ENCODE data around the gene DAAM2.

DAAM2 gene

DNA sequence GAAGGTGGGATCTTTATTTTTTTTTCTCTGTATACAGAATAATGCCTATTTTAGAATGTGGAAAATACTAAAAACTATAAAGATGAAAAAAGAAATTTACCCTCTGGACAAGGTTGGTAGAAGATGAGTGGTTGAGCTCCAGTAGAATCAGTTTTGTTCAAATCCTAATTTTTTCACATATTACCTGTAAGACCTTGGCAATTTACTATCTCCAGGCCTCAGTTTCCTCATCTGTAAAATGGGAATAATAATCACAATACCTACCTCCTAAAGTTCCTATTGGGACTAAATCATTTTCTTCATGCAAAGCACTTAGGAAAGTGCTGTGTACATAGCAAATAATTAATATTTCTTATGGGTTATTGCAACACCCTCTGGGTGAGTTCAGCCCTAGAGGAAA is 28.4 kb downstream of the DAAM2 start:
- no peak for DNase-seq

- DNase-seq = no peak
These were observed 29.0 kb downstream of the DAAM2 start for GRCh38 chr6:39821046-39821740.

DNA sequence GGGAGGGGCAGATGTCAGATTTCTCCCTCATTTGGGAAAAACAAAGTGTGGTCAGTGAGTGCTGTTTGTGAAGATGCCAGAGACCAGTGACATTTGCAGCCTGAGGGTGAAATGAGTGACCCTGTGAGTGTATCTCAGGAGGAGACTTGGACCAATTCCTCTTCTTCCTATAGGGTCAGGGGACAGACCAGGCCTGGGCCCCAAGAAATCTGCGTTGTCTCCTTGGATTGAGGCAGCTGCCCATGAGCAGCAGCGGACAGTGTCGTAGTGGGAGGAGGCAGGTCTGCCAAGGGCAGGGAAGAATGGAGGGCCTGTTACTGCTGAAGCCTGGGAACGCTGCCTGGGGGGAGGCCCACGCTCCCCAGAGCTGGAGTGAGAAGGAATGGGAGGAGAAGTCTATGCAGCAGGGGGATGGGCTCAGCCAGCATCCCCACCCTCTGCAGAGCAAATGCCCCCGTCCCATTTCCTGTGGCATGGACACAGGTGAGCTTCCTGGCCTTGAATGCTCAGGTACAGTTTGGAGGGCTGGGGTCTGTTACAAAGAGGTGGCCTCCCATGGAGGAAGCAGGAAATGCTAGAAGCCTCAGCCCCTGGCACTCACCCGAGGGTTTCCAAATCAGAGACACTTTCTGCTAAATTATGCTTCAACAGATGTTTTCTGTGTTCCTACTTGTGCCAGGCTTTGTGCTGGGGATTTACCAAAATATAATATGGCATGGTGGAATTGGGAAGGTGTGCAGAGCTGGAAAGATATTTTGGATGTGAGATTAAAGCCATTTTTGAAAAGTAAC is 29.8 kb downstream of the DAAM2 start:
- DNase-seq = no peak

- DNase-seq = no peak
These were observed 31.0 kb downstream of the DAAM2 start for GRCh38 chr6:39822846-39823815.

GRCh38 chr6:39824030-39824926 is 32.1 kb downstream of the DAAM2 start:
- no peak for DNase-seq

DNA sequence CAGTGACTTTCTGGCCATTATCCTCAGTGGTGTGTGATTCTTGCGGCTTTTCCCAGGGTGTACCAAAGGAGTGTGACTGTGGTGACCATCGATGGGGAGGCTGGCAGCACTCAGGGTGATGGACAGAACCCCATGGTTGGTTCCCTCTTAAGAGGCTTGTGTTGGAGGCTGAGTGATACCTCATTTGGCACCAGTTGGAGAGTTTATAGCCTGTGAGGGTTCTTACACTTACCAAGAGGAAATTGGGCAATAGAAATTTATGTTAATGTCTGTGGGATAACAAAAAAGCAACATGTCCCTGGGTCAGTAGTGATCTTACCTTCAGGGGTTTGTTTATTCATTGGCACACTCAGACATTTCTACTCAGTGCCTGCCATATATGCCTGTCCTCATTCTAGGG is 37.2 kb downstream of the DAAM2 start:
- DNase-seq = no peak

GRCh38 chr6:39830444-39830843 is 38.3 kb downstream of the DAAM2 start:
- no peak for DNase-seq

DNA sequence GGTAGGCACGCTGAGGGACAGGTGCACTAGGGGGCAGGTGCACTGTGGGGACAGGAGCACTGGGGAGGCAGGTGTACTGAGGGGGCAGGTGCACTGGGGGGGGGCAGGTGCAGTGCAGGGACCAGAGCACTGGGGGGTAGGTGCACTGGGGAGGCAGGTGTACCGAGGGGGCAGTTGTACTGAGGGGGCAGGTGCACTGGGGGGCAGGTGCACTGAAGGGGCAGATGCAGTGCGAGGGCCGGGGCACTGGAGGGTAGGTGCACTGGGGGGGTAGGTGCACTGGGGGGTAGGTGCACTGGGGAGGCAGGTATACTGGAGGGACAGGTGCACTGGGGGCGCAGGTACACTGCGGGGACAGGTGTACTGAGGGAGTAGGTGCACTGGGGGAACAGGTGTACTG is 39.5 kb downstream of the DAAM2 start:
- no peak for DNase-seq

DNA sequence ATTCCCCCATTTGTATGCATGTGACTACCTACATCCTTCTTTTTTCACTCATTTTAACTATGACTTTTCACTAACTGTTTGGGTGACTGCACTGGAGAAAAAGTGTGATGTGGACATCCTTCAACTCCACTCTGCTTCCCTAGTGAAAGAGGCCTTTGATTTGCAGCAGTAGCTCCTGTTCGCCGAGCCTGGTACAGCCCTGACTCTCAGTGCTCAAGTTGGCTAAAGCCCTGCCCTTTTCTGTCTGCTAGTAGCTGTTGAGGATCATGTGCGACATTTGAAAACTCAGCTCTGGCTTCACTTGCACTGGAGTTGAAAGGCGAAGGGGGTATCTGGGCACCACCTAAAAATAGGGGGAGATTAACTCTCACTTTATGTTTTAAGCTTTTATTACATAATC is 42.1 kb downstream of the DAAM2 start:
- no peak for DNase-seq

- DNase-seq = no peak
These were observed 42.7 kb downstream of the DAAM2 start for GRCh38 chr6:39834866-39835265.

DNA sequence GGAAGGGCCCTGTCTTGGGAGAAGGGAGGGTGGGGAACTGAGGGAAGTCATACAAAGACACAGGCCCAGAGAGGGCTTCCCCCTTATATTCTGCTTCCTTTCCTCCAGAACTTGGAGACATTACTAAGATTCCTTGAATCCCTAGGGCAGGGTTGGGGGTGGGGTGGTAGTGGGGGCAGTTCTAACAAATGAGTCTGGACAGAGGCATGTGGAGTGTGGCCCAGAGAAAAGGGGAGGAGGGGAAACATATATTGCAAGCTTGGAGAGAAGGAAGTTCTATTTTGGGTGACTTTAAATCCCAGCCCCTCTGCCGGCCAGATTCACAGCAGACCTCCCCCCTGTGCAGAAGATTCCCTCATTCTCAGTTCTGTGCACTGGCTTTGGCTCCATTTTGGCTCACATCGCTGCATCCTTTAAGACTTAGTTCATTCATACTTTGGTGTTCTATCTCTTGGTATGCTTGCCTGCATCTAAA is 43.7 kb downstream of the DAAM2 start:
- no peak for DNase-seq

DNA sequence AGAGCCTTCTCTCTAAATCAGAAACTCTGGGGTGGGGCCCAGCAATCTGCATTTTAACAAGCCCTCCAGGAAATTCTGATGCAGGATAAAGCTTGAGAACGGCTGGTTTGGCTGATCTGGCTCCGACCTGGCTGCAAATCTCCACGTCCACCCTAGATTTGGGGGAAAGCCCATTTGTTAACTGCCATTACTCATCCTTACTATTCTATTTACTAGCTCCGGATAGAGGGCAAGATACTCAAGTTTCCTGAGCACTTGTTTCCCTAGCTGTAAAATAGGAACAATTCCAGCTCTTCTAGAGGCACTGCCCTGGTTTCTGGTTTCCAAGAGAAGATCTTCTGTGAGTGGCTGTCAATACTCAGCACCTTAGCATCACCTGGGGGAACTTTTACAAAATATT is 44.4 kb downstream of the DAAM2 start:
- no peak for DNase-seq

- no peak for DNase-seq
These were observed 47.3 kb downstream of the DAAM2 start for GRCh38 chr6:39839445-39839844.

DNA sequence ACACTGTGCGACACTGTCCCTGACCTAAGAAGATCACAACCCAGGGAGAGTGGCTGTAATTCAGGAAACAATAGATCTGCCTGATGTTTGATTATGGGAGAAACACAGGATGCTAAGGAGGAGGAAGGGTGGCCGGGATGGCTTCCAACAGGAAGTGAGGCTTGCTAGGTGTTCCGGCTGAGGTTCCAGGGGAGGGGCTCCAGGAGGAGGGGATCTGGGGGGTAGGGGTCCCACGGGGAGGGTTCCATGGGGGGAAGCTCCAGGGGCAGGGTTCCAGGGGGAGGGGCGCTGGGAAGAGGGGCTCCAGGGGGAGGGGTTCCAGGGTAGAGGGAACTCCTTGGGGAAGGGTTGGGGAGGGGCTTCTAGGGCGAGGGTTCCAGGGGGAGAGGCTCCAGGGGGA is 48.6 kb downstream of the DAAM2 start:
- DNase-seq = no peak

DNA sequence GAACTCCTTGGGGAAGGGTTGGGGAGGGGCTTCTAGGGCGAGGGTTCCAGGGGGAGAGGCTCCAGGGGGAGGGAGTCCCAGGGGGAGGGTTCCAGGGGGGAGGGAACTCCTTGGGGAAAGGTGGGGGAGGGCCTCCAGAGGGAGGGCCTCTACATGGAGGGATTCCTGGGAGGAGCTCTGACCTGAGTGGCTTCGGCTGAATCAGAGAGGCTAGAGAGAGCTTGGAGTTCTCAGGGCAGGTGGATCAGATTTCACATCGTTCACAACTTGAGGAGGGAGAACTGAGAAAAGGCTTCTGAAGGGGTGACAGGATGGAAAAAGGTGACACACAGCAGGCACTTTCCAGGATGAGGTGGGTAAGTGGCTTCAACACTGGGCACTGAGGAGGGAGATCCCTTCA is 49.1 kb downstream of the DAAM2 start:
- DNase-seq = no peak

DNA sequence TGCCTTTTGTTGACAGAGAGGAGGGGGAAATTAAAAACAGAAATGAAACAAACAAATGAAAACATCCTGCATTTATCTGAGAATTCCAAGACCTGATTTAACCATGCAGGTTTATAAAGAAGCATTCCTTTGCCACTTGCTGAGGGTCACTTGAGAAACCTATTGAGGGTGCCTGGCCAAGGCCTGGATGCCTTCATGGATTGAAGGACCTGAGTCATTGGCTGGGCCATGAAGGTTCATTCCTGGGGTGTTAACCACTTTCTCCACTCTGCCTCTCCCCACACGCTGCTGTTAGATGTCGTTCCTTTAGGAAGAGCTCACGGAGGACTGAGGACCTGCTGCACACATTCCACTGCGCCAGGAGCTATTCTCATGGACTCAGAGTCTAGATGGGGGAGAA is 49.7 kb downstream of the DAAM2 start:
- DNase-seq = no peak

GRCh38 chr6:39843305-39844020 is 51.3 kb downstream of the DAAM2 start:
- no peak for DNase-seq

- no peak for DNase-seq
These were observed 52.7 kb downstream of the DAAM2 start for GRCh38 chr6:39844866-39845265.

GRCh38 chr6:39847221-39847620 is 55.0 kb downstream of the DAAM2 start:
- no peak for DNase-seq

- no peak for DNase-seq
These were observed 56.0 kb downstream of the DAAM2 start for GRCh38 chr6:39848171-39848570.

GRCh38 chr6:39849228-39849627 is 57.1 kb downstream of the DAAM2 start:
- DNase-seq = no peak

GRCh38 chr6:39849764-39850163 is 57.6 kb downstream of the DAAM2 start:
- DNase-seq = no peak
